ENCODE measurements around the gene LRFN2.

GRCh38 chr6:40343318-40343876 lies 243.8 kb downstream of the LRFN2 start:
- TF ChIP-seq, protein P1, sequence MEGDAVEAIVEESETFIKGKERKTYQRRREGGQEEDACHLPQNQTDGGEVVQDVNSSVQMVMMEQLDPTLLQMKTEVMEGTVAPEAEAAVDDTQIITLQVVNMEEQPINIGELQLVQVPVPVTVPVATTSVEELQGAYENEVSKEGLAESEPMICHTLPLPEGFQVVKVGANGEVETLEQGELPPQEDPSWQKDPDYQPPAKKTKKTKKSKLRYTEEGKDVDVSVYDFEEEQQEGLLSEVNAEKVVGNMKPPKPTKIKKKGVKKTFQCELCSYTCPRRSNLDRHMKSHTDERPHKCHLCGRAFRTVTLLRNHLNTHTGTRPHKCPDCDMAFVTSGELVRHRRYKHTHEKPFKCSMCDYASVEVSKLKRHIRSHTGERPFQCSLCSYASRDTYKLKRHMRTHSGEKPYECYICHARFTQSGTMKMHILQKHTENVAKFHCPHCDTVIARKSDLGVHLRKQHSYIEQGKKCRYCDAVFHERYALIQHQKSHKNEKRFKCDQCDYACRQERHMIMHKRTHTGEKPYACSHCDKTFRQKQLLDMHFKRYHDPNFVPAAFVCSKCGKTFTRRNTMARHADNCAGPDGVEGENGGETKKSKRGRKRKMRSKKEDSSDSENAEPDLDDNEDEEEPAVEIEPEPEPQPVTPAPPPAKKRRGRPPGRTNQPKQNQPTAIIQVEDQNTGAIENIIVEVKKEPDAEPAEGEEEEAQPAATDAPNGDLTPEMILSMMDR (conservative IDR thresholded peaks at IDR 0.05; ENCODE audit: low read depth, low read length) = no peak
- no peak for TF ChIP-seq EZH2phosphoT487 (IDR thresholded peaks at IDR 0.05; ENCODE audit: borderline replicate concordance, low read length)
